WTC11 (cell line): Measurements from ENCODE around the gene ARHGEF28. TPM values are rescaled to one million over a fixed set of nuclear protein-coding genes. Genes with fewer than 3 reads are reported as not detected.

Source experiments
- ATAC-seq: fragments of 200-7000 bp; cut with Tn5 transposase; 2 replicates; pipeline ENCODE4 v1.10.0; 2021; ENCODE audit warnings: mild to moderate bottlenecking, moderate library complexity
- CTCF ChIA-PET: fragments of 300-600 bp; sonication (Branson Sonifier 250); formaldehyde crosslinking; loops from one replicate; lab custom pipeline; 2021; ENCODE audit warnings: antibody characterized with exemption; lab: Charles Lee
- POLR2A ChIA-PET: fragments of 350-600 bp; sonication (Branson Sonifier 250); formaldehyde crosslinking; loops from one replicate; lab custom pipeline; 2021; ENCODE audit warnings: antibody characterized with exemption; lab: Charles Lee
- DNase-seq: peaks from one replicate; pipeline ENCODE4 v3.0.0; 2021; ENCODE audit warnings: low spot score
- H3K27ac Mint-ChIP-seq: 2 replicates; pipeline ENCODE4 v1.8.0; 2021; ENCODE audit warnings: mixed read lengths
- H3K27me3 Mint-ChIP-seq: 2 replicates; pipeline ENCODE4 v1.8.0; 2021; ENCODE audit warnings: low read depth, mild to moderate bottlenecking, moderate library complexity, mixed read lengths
- H3K36me3 Mint-ChIP-seq: 2 replicates; pipeline ENCODE4 v1.8.0; 2021; ENCODE audit warnings: mixed read lengths
- H3K4me1 Mint-ChIP-seq: 2 replicates; pipeline ENCODE4 v1.8.0; 2022; ENCODE audit warnings: mixed read lengths
- H3K4me3 Mint-ChIP-seq: 2 replicates; pipeline ENCODE4 v1.8.0; 2021; ENCODE audit warnings: mild to moderate bottlenecking, moderate library complexity, mixed read lengths
- H3K9me3 Mint-ChIP-seq: 2 replicates; pipeline ENCODE4 v1.8.0; 2021; ENCODE audit warnings: mixed read lengths
- ARID4B ChIP-seq: sonication (generic); formaldehyde crosslinking; IDR thresholded peaks from 2 replicates; pipeline ENCODE4 v1.8.0; 2023; ENCODE audit warnings: missing genetic modification reagents, mild to moderate bottlenecking, borderline replicate concordance
- CDX4 ChIP-seq: fragments of 250-450 bp; sonication (Bioruptor Pico); IDR thresholded peaks from 2 replicates; pipeline ENCODE4 v1.9.0; 2021; ENCODE audit warnings: moderate library complexity, mild to moderate bottlenecking, inconsistent platforms, borderline replicate concordance
- ELF4 ChIP-seq: sonication (generic); formaldehyde crosslinking; IDR thresholded peaks from 2 replicates; pipeline ENCODE4 v1.8.1; 2022; ENCODE audit warnings: low read depth, mild to moderate bottlenecking, moderate library complexity, missing genetic modification reagents
- EMX1 ChIP-seq: fragments of 250-450 bp; sonication (Bioruptor Pico); IDR thresholded peaks from 2 replicates; pipeline ENCODE4 v1.8.0; 2021; ENCODE audit warnings: mild to moderate bottlenecking
- ETV6 ChIP-seq: sonication (generic); formaldehyde crosslinking; IDR thresholded peaks from 2 replicates; pipeline ENCODE4 v1.8.1; 2022; ENCODE audit warnings: mild to moderate bottlenecking, missing genetic modification reagents
- FOXJ3 ChIP-seq: sonication (generic); formaldehyde crosslinking; IDR thresholded peaks from 2 replicates; pipeline ENCODE4 v1.9.0; 2021; ENCODE audit warnings: missing genetic modification reagents, mild to moderate bottlenecking, borderline replicate concordance
- IRF2 ChIP-seq: sonication (generic); formaldehyde crosslinking; IDR thresholded peaks from 2 replicates; pipeline ENCODE4 v1.8.0; 2022; ENCODE audit warnings: low read depth, missing genetic modification reagents, borderline replicate concordance
- JUN ChIP-seq: sonication (generic); formaldehyde crosslinking; IDR thresholded peaks from 2 replicates; pipeline ENCODE4 v1.8.0; 2023; ENCODE audit warnings: mild to moderate bottlenecking, missing genetic modification reagents
- PRDM15 ChIP-seq: sonication (generic); formaldehyde crosslinking; IDR thresholded peaks from 2 replicates; pipeline ENCODE4 v1.8.0; 2022; ENCODE audit warnings: missing genetic modification reagents
- PREB ChIP-seq: sonication (generic); formaldehyde crosslinking; IDR thresholded peaks from 2 replicates; pipeline ENCODE4 v1.8.1; 2022; ENCODE audit warnings: mild to moderate bottlenecking, missing genetic modification reagents, moderate library complexity, borderline replicate concordance
- PRRX2 ChIP-seq: fragments of 250-450 bp; sonication (Bioruptor Pico); IDR thresholded peaks from 2 replicates; pipeline ENCODE4 v1.8.0; 2021; ENCODE audit warnings: mild to moderate bottlenecking
- SMAD4 ChIP-seq: sonication (generic); formaldehyde crosslinking; IDR thresholded peaks from 2 replicates; pipeline ENCODE4 v1.8.0; 2022; ENCODE audit warnings: mild to moderate bottlenecking, missing genetic modification reagents
- TEAD4 ChIP-seq: sonication (generic); formaldehyde crosslinking; IDR thresholded peaks from 2 replicates; pipeline ENCODE4 v1.8.0; 2022; ENCODE audit warnings: mild to moderate bottlenecking, missing genetic modification reagents
- ZMAT4 ChIP-seq: fragments of 250-450 bp; sonication (Bioruptor Pico); IDR thresholded peaks from 2 replicates; pipeline ENCODE4 v1.9.0; 2021; ENCODE audit warnings: mild to moderate bottlenecking
- ZNF425 ChIP-seq: fragments of 250-450 bp; sonication (Bioruptor Pico); conservative IDR thresholded peaks from 2 replicates; pipeline ENCODE4 v1.9.0; 2021; ENCODE audit warnings: mild to moderate bottlenecking
- total RNA-seq: library from RNA; stranded (reverse); gene quantifications from 3 replicates; pipeline ENCODE4 v1.2.3, GENCODE V29; 2021
- TF ChIP-seq, protein P1 (sequence below): sonication (generic); formaldehyde crosslinking; conservative IDR thresholded peaks from 2 replicates; pipeline ENCODE4 v1.8.1; 2023; ENCODE audit warnings: mild to moderate bottlenecking, low read depth, missing genetic modification reagents, moderate library complexity
- TF ChIP-seq, protein P2 (sequence below): sonication (generic); formaldehyde crosslinking; conservative IDR thresholded peaks from 2 replicates; pipeline ENCODE4 v1.8.1; 2022; ENCODE audit warnings: mild to moderate bottlenecking, missing genetic modification reagents
- TF ChIP-seq, protein P3 (sequence below): sonication (generic); formaldehyde crosslinking; IDR thresholded peaks from 2 replicates; pipeline ENCODE4 v1.8.1; 2022; ENCODE audit warnings: missing genetic modification reagents, borderline replicate concordance

ARHGEF28 gene
- total RNA-seq, 1 experiment from 2014 or later = 0.96 TPM

DNA sequence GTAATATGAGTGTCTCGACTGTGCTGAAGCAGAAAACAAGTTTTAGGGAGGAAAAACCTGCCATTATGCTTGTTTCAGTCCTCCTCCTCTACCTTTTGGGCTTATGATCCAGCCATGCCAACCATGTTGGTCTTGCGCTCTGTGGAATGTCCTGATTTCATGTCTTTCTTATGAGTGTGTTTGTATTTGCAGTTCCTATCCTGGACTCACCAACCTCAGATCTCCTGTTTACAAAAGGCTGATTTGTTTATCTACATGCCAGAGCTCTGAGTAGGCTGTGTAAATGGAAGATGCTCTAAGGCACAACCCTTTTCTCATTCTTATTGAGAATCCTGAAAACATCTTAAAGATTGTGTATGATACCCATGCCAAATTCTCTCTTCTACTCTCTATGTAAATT is 138.6 kb downstream of the ARHGEF28 start:
- Mint-ChIP-seq H3K27me3 (no peaks in the 10 kb centered on the region), H3K36me3 (peaks cover 30% of the 10 kb centered on the region), H3K27ac (no peak overlapping the region), H3K4me3 (no peak overlapping the region), H3K9me3 (peaks cover 43% of the 10 kb centered on the region), H3K4me1 (no peaks in the 10 kb centered on the region)
- CTCF ChIA-PET = no interaction called here
- no peak for TF ChIP-seq EMX1 (CRISPR knock-in tag)
- TF ChIP-seq FOXJ3 = no peak
- TF ChIP-seq CDX4 = no peak
- TF ChIP-seq TEAD4 (CRISPR knock-in tag) = no peak
- no peak for TF ChIP-seq JUN
- TF ChIP-seq ZMAT4 (CRISPR knock-in tag) = no peak
- TF ChIP-seq ELF4 (CRISPR knock-in tag) = no peak
- no peak for TF ChIP-seq IRF2 (CRISPR knock-in tag)
- TF ChIP-seq ZNF425 (CRISPR knock-in tag) = no peak
- no peak for TF ChIP-seq PRRX2 (CRISPR knock-in tag)
- TF ChIP-seq, protein P1, sequence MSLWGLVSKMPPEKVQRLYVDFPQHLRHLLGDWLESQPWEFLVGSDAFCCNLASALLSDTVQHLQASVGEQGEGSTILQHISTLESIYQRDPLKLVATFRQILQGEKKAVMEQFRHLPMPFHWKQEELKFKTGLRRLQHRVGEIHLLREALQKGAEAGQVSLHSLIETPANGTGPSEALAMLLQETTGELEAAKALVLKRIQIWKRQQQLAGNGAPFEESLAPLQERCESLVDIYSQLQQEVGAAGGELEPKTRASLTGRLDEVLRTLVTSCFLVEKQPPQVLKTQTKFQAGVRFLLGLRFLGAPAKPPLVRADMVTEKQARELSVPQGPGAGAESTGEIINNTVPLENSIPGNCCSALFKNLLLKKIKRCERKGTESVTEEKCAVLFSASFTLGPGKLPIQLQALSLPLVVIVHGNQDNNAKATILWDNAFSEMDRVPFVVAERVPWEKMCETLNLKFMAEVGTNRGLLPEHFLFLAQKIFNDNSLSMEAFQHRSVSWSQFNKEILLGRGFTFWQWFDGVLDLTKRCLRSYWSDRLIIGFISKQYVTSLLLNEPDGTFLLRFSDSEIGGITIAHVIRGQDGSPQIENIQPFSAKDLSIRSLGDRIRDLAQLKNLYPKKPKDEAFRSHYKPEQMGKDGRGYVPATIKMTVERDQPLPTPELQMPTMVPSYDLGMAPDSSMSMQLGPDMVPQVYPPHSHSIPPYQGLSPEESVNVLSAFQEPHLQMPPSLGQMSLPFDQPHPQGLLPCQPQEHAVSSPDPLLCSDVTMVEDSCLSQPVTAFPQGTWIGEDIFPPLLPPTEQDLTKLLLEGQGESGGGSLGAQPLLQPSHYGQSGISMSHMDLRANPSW (CRISPR knock-in tag) = no peak
- no peak for TF ChIP-seq PREB
- POLR2A ChIA-PET = no interaction called here
- no peak for ATAC-seq
- DNase-seq = no peak

DNA sequence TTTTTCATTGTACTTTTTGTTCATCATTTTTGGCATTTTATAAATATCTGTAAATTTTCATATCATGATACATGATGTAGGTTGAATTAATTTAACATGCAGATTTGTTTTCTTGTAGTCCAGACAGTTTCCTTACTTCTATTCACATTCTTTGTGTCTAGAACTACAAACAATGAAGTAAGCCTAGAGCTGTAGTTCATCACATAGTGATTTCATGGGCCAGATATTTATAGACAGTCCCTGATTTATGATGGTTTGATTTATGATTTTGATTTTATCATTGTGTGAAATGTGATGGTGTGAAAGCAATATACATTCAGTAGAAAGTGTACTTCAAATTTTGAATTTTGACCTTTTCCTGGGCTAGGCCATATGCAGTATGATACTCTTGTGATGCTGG is 139.0 kb downstream of the ARHGEF28 start:
- ATAC-seq (no peak), DNase-seq (no peak)
- H3K4me3 Mint-ChIP-seq = no peak overlapping the region
- H3K9me3 Mint-ChIP-seq = peaks cover 43% of the 10 kb centered on the region
- CTCF ChIA-PET = no interaction called here
- POLR2A ChIA-PET = no interaction called here
- H3K27me3 Mint-ChIP-seq = no peaks in the 10 kb centered on the region
- no peak overlapping the region for H3K27ac Mint-ChIP-seq
- no peaks in the 10 kb centered on the region for H3K4me1 Mint-ChIP-seq
- peaks cover 30% of the 10 kb centered on the region for H3K36me3 Mint-ChIP-seq
- TF ChIP-seq, protein P2, sequence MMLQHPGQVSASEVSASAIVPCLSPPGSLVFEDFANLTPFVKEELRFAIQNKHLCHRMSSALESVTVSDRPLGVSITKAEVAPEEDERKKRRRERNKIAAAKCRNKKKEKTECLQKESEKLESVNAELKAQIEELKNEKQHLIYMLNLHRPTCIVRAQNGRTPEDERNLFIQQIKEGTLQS (CRISPR knock-in tag) = no peak
- TF ChIP-seq, protein P3, sequence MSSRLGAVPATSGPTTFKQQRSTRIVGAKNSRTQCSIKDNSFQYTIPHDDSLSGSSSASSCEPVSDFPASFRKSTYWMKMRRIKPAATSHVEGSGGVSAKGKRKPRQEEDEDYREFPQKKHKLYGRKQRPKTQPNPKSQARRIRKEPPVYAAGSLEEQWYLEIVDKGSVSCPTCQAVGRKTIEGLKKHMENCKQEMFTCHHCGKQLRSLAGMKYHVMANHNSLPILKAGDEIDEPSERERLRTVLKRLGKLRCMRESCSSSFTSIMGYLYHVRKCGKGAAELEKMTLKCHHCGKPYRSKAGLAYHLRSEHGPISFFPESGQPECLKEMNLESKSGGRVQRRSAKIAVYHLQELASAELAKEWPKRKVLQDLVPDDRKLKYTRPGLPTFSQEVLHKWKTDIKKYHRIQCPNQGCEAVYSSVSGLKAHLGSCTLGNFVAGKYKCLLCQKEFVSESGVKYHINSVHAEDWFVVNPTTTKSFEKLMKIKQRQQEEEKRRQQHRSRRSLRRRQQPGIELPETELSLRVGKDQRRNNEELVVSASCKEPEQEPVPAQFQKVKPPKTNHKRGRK (CRISPR knock-in tag) = no peak
- TF ChIP-seq SMAD4 (no peak), ARID4B (CRISPR knock-in tag) (no peak), PRDM15 (CRISPR knock-in tag) (no peak), ETV6 (no peak)
